ENCODE results near the gene TRMO.
A peak's percentile ranks its signal among the peaks of the same experiment; 100 is the strongest.
"Not testable (repeated sequence)": the region's sequence is repeated elsewhere in the genome, so short reads cannot be mapped to it uniquely, and the experiment has no call there.

TRMO gene

DNA sequence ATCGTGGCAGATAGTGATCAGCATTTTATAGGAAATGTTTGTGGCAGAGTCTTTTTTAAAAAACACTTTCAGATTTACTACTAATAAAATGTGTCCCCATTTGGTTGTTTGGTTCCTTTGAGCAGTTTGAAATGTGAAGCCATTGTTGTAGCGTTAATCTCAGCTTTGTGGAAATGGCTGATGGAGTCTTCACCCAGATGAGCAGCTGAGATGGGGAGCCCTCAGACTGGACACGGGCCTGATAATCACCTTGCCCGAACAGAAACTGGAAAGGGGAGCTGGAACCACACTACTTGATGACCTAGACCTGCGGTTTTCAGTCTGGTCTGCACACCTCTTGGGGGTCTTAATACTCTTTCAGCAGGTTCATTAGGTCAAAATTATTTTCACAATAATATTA lies 40.3 kb upstream of the TRMO start:
- DNase-seq (ENCODE audit: low read depth, low spot score) = no peak
- CTCF ChIA-PET = interaction anchor here (1.4 to 4.4 kb wide), 2 partner anchors 39 to 72 kb away, joined by 4 to 21 read pairs; partner anchors contain the start of gene TRMO
- H3K4me3 ChIP-seq (ENCODE audit: low read depth, low read length) = no peak overlapping the region
- TF ChIP-seq, protein P1, sequence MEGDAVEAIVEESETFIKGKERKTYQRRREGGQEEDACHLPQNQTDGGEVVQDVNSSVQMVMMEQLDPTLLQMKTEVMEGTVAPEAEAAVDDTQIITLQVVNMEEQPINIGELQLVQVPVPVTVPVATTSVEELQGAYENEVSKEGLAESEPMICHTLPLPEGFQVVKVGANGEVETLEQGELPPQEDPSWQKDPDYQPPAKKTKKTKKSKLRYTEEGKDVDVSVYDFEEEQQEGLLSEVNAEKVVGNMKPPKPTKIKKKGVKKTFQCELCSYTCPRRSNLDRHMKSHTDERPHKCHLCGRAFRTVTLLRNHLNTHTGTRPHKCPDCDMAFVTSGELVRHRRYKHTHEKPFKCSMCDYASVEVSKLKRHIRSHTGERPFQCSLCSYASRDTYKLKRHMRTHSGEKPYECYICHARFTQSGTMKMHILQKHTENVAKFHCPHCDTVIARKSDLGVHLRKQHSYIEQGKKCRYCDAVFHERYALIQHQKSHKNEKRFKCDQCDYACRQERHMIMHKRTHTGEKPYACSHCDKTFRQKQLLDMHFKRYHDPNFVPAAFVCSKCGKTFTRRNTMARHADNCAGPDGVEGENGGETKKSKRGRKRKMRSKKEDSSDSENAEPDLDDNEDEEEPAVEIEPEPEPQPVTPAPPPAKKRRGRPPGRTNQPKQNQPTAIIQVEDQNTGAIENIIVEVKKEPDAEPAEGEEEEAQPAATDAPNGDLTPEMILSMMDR (IDR thresholded peaks at IDR 0.05; ENCODE audit: insufficient read depth, low read length, missing control alignments) = no peak
- POLR2A ChIA-PET = no interaction called here

DNA sequence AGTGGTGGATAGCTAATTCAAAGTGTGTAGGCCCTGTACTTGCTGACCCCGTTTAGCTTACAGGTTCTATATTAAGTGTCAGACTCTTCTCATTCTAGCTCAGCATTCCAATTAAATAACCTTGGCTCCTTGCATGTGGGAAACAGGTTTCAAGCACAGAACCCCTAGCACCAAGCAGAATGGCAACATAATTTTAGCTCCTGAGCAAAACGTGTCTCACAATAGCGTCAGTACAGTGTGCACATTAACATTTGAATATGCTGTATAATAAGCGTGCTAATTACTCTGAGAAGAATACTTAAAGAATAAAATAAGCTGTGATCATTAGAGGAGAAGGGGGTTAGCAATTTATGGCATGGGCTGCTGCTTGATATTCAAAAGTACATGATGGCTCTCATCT lies 39.8 kb upstream of the TRMO start:
- no peak overlapping the region for H3K4me3 ChIP-seq (ENCODE audit: low read depth, low read length)
- CTCF ChIA-PET = interaction anchor here (0.8 to 4.4 kb wide), 3 partner anchors 20 to 72 kb away, joined by 3 to 21 read pairs (median 4); partner anchors contain the start of gene TRMO
- TF ChIP-seq, protein P1 (IDR thresholded peaks at IDR 0.05; ENCODE audit: insufficient read depth, low read length, missing control alignments) = no peak
- no peak for DNase-seq (ENCODE audit: low read depth, low spot score)
- POLR2A ChIA-PET = no interaction called here

DNA sequence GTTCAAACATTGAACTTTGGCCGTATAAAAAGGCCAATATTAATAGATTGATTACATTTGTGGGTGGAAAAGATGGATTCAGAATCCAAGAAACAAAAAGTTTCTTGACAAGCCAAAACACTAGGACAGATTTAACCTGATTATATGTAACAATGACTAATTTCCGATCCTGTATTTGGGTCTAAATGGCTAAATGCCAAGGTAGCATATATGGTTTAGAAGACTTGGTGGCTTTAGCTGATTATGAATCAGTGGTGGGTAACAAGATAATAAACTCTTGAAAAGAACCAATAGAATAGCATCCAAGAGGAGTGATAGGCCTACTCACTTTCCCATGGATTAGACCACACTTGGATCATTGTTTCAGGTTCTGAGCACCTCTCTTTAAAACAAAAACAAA lies 39.1 kb upstream of the TRMO start:
- POLR2A ChIA-PET = no interaction called here
- CTCF ChIA-PET = interaction anchor here (0.8 to 4.4 kb wide), 3 partner anchors 21 to 73 kb away, joined by 3 to 21 read pairs (median 4); partner anchors contain the start of gene TRMO
- no peak overlapping the region for H3K4me3 ChIP-seq (ENCODE audit: low read depth, low read length)
- TF ChIP-seq, protein P1 (IDR thresholded peaks at IDR 0.05; ENCODE audit: insufficient read depth, low read length, missing control alignments) = no peak
- no peak for DNase-seq (ENCODE audit: low read depth, low spot score)

DNA sequence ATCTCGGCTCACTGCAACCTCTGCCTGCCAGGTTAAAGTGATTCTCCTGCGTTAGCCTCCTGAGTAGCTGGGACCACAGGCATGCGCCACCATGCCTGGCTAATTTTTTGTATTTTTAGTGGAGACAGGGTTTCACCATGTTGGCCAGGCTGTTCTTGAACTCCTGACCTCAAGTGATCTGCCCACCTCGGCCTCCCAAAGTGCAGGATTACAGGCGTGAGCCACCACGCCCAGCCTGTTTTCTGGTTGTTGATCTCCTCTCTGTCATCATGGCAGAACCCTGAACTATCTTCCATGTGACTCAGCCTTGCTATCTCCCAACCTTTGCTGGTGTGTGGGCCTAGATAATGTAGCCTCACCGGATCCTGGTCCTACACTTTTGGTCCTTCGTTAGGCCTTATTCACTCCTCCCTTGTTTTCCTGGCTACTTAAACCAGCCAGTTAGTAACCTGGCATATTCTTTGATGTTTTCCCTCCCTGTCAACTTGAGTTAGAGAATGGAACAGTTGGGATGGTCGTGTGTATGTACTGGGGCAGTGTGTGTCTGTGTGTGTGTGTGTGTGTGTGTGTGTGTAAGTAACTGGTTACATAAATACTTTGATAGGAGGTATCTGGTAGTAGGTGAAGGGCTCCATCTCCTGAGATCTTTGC lies 38.5 kb upstream of the TRMO start:
- DNase-seq (ENCODE audit: low read depth, low spot score); CTCF ChIA-PET; POLR2A ChIA-PET; H3K4me3 ChIP-seq (ENCODE audit: low read depth, low read length): not testable (repeated sequence)

DNA sequence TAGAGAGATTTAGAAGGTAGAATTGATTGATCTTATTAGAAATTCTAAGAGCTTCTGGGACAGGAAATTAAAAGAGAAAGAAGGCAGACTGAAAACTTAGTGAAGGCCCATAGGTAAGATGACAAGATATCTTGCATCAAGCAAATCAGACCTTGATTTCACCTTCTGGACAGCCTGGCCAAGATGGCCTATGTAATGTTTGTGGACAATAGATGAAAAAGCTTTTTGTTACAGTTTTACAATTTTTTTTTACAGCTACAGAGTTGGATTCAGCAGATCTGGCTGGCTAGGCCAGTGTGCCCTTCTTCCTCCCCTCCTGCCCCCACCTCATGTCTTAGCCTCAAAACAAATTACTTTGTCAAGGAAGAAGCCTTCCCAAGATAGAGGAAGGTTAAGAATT lies 37.3 kb upstream of the TRMO start:
- ChIA-PET CTCF (interaction anchor here (1.1 to 2.8 kb wide), 4 partner anchors 36 to 303 kb away, joined by 3 to 15 read pairs (median 4); no protein-coding TSS in a partner anchor), POLR2A (no interaction called here)
- H3K4me3 ChIP-seq (ENCODE audit: low read depth, low read length) = no peak overlapping the region
- no peak for DNase-seq (ENCODE audit: low read depth, low spot score)
- TF ChIP-seq, protein P1 (IDR thresholded peaks at IDR 0.05; ENCODE audit: insufficient read depth, low read length, missing control alignments) = no peak

DNA sequence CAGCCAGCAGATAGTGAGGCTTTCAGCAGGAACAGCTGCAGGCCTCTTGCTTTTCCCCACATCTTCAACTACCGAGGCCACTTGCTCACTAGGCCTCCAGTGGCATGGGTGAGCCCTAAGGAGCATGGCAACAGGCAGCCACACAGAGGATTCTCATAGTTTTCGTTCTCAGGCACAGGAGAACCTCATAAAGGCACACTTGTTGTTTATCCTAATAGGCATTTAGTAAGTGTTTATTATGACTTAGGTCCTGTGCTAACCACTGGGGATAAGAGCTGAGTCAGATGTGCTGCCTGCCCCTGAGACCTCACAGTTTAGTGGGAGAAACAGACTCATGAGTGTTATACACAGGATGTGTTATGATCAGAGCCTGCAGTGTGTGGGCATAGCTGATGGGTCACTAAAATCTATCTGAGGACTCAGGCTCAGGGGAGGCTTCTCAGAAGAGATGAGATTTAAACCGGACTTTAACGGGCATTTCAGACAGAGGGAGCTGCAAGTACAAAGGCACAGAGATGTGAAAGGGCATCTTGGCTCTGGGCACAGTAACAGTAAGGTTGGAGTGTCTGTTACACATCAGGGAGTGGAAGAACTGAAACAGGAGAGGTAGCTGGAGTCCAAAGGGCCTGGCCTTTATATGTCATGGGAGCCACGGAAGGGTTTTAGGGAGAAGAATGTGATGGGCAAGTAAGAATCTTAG lies 36.7 kb upstream of the TRMO start:
- POLR2A ChIA-PET = no interaction called here

More for the DNA sequence above, 36.7 kb upstream of the TRMO start:
- TF ChIP-seq, protein P1 (IDR thresholded peaks at IDR 0.05; ENCODE audit: insufficient read depth, low read length, missing control alignments) = no peak
- CTCF ChIA-PET = interaction anchor here (1.1 to 2.8 kb wide), 4 partner anchors 36 to 304 kb away, joined by 3 to 15 read pairs (median 4); no protein-coding TSS in a partner anchor
- H3K4me3 ChIP-seq (ENCODE audit: low read depth, low read length) = no peak overlapping the region
- DNase-seq (ENCODE audit: low read depth, low spot score) = peak; percentile 16
